Activated CD4-positive, alpha-beta T cell treated with anti-CD3 and anti-CD28 coated beads, Interleukin-2, amount 50 U/mL, for 24 hours (primary cell): ENCODE results near the gene TTC34.
A peak's percentile ranks its signal among the peaks of the same experiment; 100 is the strongest.
"Not testable (repeated sequence)": the region's sequence is repeated elsewhere in the genome, so short reads cannot be mapped to it uniquely, and the experiment has no call there.

Experiments
- DNase-seq, 2 donors: peaks; one replicate each; pipeline ENCODE4 v3.0.0-alpha.2; 2020; ENCODE audit warnings: low read depth in 1 of 2, low spot score in 1 of 2

TTC34 gene

DNA sequence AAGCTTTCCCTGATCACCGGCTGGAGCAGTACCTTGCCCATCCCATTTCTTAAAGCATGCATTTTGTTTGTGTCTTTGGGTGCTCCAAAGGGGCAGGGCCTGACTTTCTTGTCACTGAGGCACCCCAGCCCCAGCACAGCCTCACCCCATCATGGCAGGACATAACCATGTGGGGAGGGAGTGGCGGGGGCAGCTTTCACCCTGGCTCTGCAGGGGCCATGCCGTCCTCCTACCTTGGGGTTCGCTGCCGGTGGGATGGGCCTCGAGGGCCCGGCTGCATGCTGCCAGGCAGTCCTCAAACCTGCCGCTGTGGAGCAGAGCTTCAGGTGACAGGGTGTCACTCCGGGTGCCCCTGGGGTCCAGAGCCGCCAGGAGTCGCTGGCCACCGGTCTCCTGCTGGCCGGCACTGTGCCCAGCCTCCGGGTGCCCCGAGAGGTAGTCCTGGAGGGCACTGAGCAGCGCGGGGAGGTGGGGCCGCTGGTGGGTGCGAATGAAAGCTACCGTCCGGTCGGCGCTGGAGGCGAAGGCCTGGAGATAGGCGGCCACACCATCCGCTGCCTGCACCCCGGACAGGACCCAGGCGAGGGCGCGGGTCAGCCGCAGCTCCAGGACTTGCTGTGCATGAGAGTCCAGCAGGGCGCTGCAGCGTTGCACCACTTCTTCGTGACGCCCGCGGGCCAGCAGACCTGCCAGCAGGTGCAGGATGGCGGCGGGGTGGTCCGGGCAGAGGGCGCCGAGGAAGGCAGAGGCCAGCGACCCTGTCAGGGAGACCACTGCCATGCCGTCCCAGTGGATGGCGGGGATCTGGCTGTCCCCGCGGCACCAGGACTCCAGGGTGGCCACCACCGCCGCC lies 1.5 kb downstream of the TTC34 start:
- DNase-seq: no peak

DNA sequence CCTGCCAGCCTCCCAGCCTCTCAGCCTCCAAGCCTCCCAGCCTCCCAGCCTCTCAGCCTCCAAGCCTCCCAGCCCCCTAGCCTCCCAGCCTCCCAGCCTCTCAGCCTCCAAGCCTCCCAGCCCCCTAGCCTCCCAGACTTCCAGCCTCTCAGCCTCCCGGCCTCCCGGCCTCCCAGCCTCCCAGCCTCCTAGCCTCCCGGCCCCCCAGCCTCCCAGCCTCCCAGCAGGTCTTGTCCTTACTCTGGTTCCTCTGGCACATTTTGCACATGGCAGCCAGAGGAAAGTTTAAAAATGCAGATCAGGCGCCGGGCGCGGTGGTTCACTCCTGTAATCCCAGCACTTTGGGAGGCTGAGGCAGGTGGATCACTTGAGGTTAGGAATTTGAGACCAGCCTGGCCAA lies 2.5 kb downstream of the TTC34 start:
- not testable (repeated sequence) for DNase-seq

DNA sequence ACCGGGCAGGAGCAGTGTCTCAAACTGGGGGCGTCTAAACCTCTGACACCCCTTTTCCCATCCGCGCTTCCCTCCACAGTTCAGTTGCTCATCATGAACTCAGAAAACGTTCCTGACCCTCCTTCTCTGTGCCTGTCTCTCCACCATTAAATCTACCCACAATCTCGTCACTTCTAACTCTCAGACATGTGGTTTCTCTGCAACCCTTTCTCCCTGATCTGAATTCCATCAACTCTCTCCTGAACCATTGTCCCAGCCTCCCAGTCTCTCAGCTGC lies 3.8 kb downstream of the TTC34 start:
- no peak for DNase-seq

DNA sequence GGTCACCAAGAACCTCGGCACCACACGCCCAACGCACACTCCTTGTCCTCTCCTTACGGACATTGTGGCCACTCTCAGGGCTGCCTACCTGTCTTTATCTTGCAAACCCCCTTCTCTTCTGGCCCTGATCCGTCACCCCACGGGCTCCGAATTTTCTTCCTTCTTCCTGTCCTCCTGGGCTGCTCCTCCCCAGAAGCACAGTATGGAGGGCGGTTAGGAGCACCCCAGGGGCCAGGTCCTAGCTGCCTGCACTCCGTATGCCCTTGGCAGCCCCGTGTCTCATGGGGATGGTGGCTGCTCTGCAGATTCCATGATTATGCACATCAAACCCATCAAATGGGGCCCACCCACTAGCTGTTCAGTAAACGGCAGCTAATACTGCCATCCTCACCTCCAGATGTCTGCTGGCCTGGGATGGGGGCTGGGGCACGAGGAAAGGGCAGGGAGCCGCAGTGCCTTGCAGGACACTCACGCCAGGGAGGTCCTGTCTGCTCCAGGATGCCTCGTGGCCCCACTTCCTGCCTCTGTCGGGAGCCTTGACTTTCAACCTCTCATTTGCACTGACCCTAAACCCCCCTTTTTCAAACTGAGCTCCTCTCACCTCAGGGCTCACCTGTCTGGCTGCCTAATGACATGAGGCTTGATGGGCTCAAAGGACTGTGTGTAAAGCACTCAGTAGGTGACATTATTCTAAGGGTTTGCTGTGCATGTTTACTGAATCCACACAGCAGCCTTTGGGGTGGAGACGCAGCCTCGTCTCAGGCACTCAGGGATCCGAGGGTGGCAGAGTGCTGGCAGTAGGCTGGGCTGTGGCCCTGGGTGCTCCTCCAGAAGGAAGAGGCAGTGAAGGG lies 4.4 kb downstream of the TTC34 start:
- no peak for DNase-seq

DNA sequence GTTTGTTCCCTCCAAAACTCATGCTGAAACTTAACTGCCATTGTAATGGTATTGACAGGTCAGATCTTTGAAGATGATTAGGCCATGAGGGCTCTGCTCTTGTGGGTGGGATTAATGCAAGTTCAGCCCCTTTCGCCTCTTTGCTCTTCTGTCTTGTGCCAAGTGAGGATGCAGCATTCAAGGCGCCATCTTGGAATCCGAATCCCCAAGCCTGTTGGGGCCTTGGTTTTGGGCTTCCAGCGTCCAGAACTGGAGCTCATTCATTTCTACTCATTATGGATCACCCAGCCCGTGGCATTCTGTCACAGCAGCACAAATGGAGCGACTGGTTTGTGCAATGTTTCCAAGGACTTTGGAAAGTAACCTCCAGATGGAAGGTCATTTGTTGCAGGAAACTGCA lies 5.6 kb downstream of the TTC34 start:
- DNase-seq: no peak

DNA sequence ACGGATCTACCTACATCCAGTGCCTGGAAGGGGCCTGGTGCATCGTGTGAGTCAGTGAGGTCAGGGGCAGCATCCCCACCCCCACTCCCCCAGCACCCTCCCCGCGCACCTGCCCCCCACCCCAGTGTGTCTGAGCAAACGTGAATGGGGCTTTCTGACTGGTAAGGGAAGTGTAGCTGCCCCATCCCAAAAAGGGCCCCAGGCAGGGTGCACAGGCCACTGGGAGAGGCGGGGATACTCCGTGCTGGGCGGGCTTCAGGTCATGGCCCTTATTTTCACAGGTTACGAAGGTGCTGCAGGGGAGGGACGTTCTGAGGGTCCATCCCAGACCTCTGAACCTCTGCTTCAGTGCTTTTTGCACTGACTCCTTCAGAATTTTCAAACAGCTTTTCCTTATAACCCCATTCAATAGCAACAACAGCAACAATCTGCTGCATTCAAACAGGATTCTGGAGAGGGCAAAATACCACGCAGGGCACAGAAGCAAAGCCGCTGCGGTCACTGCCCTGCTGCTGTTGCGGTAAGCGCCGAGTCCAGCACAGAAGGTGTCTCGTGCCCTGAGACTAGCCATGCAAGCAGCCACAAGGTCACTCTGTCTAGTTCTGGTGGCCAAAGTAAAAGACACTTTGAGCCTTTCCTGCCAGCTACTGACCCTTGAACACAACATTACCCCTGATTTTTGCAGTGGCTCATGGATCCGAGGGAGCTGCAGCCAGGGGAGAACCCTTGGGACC lies 10.3 kb downstream of the TTC34 start:
- DNase-seq: no peak

DNA sequence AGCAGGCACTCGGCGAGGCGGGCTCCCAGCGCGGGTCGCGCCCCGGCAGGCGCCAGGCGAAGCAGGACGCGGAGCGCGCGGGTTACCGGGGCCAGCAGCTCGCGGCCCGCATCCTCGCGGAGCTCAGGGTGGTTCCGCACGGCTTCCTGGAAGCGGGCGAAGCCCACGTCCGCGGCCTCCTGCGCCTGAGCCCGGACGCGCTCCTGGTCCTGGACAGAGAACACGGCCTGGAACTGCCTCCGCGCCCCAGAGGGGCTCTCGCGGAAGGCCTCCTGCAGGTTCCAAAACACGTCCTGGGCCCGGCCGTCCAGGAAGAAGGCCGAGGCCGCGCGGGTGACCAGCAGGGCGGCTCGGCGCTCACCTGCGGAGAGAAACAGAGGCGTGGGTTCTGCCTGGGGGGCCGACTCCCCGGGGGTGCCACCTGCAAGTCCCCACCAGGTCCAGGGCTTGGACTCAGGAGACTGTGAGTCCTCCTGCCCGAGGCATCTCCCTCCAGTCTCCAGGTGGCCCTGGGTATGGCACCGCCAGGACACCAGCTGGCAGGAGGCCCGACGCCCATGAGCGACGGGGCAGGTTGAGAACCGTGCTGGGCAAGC lies 11.4 kb downstream of the TTC34 start:
- no peak for DNase-seq

DNA sequence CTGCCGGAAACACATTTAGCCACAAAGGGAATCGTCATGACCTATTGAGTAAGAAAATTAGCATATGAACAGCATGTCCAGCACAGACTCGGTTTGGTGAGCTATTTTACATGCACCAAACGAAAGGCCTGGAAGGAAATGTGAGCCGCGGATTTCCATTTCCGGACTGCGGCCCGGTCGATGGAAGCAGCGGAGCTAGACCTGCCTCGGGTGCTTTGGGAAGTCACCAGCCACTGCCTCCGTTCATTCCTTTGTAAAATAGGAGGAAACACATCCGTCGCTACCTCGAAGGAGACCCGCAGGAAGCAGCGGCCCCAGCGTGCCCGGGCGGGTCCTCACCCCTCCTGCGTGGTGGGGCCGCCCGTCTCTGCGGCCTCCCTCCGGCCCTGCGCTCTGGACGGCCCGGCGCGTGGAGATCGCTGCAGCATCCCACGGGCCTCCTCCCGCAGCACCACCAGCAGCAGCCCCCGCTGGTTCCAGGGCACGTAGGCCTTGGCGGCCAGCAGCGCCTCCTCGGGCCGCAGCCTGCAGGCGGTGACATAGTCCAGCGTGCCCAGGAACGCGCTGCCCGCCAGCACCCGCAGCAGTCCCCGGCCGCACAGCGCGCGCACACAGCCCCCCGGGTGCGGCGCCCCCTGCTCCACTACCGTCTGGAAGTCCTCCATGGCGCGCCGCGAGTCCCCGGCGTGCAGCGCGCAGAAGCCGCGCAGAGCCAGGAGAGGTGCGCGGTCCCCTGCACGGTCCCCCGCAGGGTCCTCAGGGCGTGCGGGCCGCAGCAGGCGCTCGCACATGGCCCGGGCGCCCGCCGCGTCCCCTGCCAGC lies 12.1 kb downstream of the TTC34 start:
- DNase-seq: no peak

DNA sequence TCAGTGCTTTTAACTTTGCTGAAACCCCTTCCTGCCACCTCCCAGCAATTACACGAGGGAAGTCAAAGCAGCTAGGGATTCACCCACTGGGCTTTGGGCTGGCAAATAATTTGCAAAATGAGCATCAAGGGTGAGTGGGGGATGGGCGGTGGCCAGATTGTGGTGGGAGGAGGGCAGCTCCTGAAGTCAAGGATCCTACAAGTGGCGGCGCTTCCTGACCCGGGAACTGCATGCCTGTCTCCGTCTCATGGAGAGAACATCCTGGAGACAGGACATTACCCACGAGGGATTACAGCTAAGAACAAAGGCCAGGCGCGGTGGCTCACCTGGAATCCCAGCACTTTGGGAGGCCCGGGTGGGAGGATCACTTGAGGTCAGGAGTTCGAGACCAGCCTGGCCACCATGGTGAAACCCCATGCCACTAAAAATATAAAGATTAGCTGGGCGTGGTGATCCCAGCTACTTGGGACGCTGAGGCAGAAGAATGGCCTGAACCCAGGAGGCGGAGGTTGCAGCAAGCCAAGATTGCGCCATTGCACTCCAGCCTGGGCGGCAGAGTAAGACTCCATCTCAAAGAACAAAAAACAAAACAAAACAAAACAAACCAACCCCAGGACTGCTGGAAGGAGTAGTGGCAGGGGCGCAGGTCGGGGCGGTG lies 12.9 kb downstream of the TTC34 start:
- no peak for DNase-seq

DNA sequence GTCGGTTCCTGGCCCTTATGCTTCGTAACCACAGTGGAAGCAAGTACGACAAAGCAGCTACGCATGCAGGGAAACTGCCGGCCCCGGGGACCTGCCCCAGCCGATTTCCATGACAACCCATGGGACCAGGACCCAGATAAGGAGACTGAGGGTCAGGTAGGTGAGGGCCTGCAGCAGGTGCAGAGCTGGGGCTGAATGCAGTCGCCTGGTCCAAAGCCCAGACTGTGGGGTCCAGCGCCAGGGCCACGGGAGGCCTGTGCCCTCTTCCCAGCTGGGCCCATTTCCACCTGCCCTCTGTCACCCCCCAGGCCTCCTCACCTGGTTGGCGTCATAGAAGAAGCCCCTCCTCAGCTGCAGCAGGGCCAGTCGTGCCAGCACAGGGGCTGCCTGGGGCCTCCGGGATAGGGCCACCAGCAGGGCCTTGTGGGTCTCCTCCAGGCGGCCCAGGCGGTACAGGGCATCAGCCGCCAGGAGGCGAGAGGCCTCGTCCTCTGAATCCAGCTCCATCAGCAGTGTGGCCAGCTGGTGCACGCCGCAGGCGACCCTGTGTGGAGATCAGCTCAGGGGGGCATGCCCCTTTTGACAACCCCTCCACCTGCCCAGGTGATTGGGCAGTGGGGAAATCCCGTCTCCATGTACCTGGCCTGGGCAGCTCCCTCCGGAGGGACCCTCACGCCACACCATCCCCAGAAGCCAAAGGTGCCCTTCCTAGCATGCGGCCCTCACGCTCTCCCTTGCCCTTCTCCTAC lies 14.2 kb downstream of the TTC34 start:
- DNase-seq: no peak

DNA sequence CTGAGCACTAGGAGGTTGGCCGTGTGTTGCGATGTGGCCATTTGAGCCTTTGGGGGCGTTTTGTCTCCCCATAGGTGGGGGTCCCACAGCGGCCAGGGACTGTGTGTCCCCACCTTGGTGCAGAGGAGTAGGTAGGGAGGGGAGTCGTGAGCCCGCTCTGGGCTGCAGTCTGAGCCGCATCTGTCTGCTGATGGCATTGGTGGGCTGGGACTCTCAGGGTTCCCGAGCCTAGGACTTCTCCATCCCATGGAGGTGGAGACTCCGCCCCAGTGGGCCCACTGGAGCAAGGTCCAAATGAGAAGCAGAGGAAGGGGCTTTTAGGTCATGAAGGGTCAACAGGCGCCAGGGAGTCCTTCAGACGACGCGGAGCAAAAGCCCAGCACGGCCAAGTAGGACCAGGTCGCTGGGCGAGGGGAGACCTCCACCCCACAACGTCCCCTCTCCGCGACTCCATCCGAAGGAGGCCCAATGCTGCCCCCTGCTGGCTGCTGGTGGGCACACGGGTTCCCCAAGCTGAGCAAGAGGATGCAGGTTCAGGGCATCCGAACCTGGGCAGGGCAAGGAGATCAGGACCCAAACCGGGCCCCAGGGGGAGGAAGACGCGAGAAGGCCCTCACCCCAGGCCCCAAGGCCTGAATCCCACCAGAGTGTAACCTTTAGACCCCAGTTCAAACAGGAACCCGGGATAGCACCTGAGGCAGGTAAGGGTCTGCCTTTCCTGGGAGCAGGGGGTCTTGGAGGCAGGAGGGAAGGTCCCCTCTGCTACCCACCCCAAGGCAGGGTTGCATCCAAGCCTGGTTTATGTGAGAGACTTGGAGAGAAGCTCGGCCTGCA lies 14.9 kb downstream of the TTC34 start:
- peak; percentile 58 to 63 for DNase-seq

DNA sequence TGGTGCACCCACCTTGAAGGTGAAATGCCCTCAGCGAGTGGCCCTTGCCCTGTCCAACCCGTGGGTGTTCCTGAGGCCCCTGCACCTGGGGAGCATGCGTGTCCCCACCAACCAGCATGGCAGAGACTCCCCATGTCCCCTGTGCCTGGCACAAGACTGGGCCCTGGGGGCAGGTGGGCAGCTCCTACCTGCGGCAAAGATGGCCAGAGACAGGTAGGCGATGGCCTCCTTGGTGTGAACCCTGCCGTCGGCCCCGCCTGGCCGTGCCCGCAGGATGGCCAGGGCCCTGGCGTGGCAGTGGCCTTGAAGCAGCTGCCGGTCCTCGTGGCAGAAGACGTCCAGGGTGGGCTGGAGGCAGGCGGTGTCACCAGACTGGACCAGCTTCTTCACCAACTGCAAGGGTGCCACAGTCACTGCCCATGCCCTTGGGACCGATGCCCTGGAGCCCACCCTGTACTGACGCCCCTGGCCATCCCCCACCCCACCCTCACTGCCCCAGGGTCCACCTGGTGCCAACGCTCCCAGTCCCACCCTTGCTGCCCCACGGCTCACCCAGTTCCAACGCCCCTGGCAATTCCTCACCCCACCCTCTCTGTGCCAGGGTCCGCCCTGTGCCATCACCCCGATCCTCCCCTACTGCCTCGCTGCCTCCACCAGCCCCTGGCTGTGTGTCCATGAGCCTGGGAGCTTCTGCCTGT lies 15.7 kb downstream of the TTC34 start:
- no peak for DNase-seq

DNA sequence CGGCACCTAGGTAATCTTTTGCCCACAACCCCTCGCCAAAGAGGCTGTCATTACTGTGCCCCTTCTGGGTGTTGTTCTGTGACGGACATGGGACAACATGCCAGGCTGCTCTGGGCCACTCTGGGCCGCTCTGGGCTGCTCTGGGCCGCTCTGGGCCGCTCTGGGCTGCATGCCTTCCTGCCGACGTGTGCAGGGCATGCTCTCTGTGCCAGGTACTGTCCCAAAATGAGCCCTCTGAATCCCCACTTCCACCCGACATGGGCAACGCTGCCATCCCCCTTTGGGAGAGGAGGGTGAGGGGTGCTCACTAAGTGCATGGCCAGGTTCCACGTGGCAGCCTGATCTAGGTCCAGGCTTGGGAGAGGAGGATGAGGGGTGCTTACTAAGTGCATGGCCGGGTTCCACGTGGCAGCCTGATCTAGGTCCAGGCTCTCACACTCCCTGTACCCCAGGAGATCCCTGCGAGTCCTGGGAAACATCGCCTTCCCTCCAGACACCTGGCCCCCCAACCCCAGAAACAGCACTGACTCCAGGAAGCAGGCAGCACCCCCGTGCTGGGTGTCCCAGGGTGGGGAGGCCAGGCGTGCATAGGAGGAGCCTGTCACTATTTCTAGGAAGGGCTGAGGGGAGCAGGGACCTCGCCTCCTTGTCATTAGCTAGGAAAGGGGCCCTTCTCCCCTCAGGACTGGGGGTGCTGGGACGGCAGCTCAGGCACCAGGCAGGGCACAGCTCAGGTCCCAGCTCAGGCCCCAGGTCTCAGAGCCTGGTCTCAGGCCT lies 16.5 kb downstream of the TTC34 start:
- no peak for DNase-seq

DNA sequence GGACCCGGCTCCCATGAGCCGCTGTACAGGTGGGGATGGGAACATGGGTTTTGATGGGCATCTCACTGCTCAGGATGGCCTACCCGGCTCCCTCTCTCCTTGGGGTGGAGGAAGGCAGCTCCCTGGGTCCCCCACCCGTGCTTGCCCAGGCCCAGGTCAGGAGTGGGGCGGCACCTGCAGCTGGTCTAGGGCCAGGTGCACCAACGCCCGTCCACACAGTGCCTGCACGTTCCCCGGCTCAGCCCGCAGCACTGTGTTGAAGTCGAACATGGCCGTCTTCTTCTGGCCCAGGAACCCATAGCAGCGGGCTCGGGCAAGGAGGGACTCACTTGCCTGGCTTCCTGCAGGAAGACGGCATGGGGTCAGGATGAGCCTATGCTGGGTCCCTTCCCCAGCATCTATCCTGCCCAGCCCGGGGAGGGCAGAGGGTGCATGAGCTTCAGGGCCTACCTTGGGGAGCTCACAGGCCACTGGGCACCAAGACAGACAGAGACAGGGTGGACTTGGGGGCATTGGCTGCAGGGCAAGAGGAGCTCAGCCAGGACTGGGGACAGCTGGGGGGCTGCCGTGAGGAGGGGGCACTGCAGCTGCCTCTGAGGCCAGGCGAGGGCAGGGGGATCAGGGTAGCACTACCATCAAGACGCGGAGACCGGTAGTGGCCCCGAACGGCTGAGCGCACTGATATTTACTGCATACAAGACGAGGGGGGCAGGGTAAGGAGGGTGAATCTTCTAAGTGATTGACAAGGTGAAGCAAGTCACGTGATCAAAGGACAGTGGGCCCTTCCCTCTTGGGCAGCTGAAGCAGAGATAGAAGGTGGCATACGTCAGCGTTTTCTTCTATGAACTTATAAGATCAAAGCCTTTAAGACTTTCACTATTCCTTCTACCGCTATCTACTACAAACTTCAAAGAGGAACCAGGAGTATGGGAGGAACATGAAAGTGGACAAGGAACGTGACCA lies 17.8 kb downstream of the TTC34 start:
- no peak for DNase-seq

DNA sequence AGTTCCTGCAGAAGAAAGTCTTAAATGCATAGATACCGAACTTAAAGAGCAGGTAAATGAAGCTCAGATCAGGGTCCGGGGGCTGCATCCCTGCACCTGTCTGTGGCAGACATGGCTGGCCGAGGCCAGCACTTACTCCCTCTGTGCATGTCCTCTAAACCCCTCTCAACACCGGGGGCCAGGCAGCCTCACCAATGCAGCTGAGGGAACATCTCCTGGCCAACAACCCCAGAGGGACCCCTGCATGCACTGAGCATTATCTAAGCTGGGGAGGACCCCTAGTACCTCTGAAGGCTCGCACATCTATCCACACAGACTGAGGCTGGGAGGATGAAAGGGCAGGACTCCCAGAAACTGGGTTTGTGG lies 18.4 kb downstream of the TTC34 start:
- no peak for DNase-seq

DNA sequence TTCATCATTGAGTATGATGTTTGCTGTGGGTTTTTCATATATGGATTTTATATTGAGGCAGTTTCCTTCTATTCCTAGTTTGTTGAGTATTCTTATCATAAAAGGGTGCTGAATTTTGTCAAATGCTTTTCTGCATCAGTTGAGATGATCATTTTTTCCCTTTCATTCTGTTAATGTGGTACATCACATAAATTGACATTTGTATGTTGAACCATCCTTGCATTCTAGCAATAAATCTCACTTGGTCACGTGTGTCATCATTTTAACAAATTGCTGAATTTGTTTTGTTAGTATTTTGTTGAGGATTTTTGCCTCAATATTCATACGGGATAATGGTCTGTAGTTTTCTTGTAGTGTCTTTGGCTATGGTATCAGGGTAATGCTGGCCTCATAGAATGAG lies 19.9 kb downstream of the TTC34 start:
- DNase-seq: no peak
